Neural crest cell (in vitro differentiated cells): ENCODE data around the gene EML3. TPM values are rescaled to one million over a fixed set of nuclear protein-coding genes. Genes with fewer than 3 reads are reported as not detected.
"Not testable (repeated sequence)": the region's sequence is repeated elsewhere in the genome, so short reads cannot be mapped to it uniquely, and the experiment has no call there.

Experiments used
- DNase-seq: peaks from one replicate; pipeline ENCODE4 v3.0.0; 2021; ENCODE audit warnings: low read depth, mixed read lengths, low spot score
- H3K27ac Mint-ChIP-seq: one replicate; pipeline ENCODE4 v1.8.0; 2021; ENCODE audit warnings: mild to moderate bottlenecking, mixed read lengths; ENCODE audit not compliant: unreplicated experiment
- H3K27me3 Mint-ChIP-seq: 2 replicates; pipeline ENCODE4 v1.8.0; 2021; ENCODE audit warnings: low read depth, mild to moderate bottlenecking, mixed read lengths
- H3K36me3 Mint-ChIP-seq: 2 replicates; pipeline ENCODE4 v1.8.0; 2021; ENCODE audit warnings: low read depth, mild to moderate bottlenecking, mixed read lengths
- H3K4me1 Mint-ChIP-seq: 2 replicates; pipeline ENCODE4 v1.8.0; 2021; ENCODE audit warnings: mixed read lengths
- H3K4me3 Mint-ChIP-seq: one replicate; pipeline ENCODE4 v1.8.0; 2021; ENCODE audit warnings: mild to moderate bottlenecking, mixed read lengths
- H3K9me3 Mint-ChIP-seq: 2 replicates; pipeline ENCODE4 v1.8.0; 2021; ENCODE audit warnings: mixed read lengths
- CTCF ChIP-seq: fragments of 200-600 bp; sonication (generic); conservative IDR thresholded peaks from 2 replicates; pipeline ENCODE4 v1.5.0; 2021; ENCODE audit warnings: antibody characterized with exemption, mild to moderate bottlenecking
- total RNA-seq: library from RNA; stranded (reverse); gene quantifications from 2 replicates; pipeline ENCODE4 v1.2.1, GENCODE V29; 2021

Gene EML3
- total RNA-seq, 1 donor from 2014 or later = 40.0 TPM

- Mint-ChIP-seq H3K9me3 (no peaks in the 10 kb centered on the region), H3K36me3 (peaks cover 31% of the 10 kb centered on the region), H3K4me3 (peak overlapping the region; percentile 71), H3K4me1 (peaks cover 54% of the 10 kb centered on the region), H3K27me3 (no peaks in the 10 kb centered on the region), H3K27ac (no peak overlapping the region)
- DNase-seq = no peak
- no peak for TF ChIP-seq CTCF
These were observed 43.0 kb downstream of the EML3 start for GRCh38 chr11:62569611-62570010.

- no peak for TF ChIP-seq CTCF
- H3K36me3 Mint-ChIP-seq = peaks cover 28% of the 10 kb centered on the region
- no peaks in the 10 kb centered on the region for H3K27me3 Mint-ChIP-seq
- H3K4me3 Mint-ChIP-seq = peak overlapping the region; percentile 41
- no peak for DNase-seq
- H3K27ac Mint-ChIP-seq = no peak overlapping the region
- no peaks in the 10 kb centered on the region for H3K9me3 Mint-ChIP-seq
- peaks cover 36% of the 10 kb centered on the region for H3K4me1 Mint-ChIP-seq
These were observed 45.4 kb downstream of the EML3 start for GRCh38 chr11:62567018-62567633.

GRCh38 chr11:62566247-62566646 is 46.3 kb downstream of the EML3 start:
- Mint-ChIP-seq H3K4me1 (peaks cover 34% of the 10 kb centered on the region), H3K36me3 (peaks cover 26% of the 10 kb centered on the region), H3K4me3 (no peak overlapping the region), H3K27me3 (no peaks in the 10 kb centered on the region), H3K27ac (no peak overlapping the region), H3K9me3 (no peaks in the 10 kb centered on the region)
- no peak for DNase-seq
- no peak for TF ChIP-seq CTCF

GRCh38 chr11:62565100-62565802 is 47.3 kb downstream of the EML3 start:
- Mint-ChIP-seq H3K4me3 (peak overlapping the region; percentile 8), H3K36me3 (peaks cover 25% of the 10 kb centered on the region), H3K4me1 (peaks cover 30% of the 10 kb centered on the region), H3K9me3 (no peaks in the 10 kb centered on the region), H3K27ac (no peak overlapping the region), H3K27me3 (no peaks in the 10 kb centered on the region)
- TF ChIP-seq CTCF = no peak
- no peak for DNase-seq

- not testable (repeated sequence) for H3K27ac Mint-ChIP-seq, DNase-seq, H3K9me3 Mint-ChIP-seq, H3K4me3 Mint-ChIP-seq, H3K27me3 Mint-ChIP-seq
- Mint-ChIP-seq H3K4me1 (peaks cover 34% of the 10 kb centered on the region), H3K36me3 (peaks cover 41% of the 10 kb centered on the region)
These were observed 50.8 kb downstream of the EML3 start for GRCh38 chr11:62561677-62562230.

GRCh38 chr11:62560566-62561103 is 51.9 kb downstream of the EML3 start:
- DNase-seq = peak; percentile 48
- Mint-ChIP-seq H3K4me3 (no peak overlapping the region), H3K9me3 (no peaks in the 10 kb centered on the region), H3K36me3 (peaks cover 43% of the 10 kb centered on the region), H3K27me3 (no peaks in the 10 kb centered on the region), H3K4me1 (peaks cover 44% of the 10 kb centered on the region), H3K27ac (no peak overlapping the region)
- TF ChIP-seq CTCF = peak; percentile 76

- not testable (repeated sequence) for H3K9me3 Mint-ChIP-seq, DNase-seq, H3K27me3 Mint-ChIP-seq, H3K4me3 Mint-ChIP-seq, H3K27ac Mint-ChIP-seq
- Mint-ChIP-seq H3K4me1 (peaks cover 48% of the 10 kb centered on the region), H3K36me3 (peaks cover 42% of the 10 kb centered on the region)
These were observed 52.9 kb downstream of the EML3 start for GRCh38 chr11:62559626-62560025.
